HepG2 (cell line): ENCODE data around the gene ZFAND2B. TPM values are rescaled to one million over a fixed set of nuclear protein-coding genes. Genes with fewer than 3 reads are reported as not detected.

ENCODE experiments used
- ATRX ChIP-seq: sonication (generic); formaldehyde crosslinking; IDR thresholded peaks from 2 replicates; pipeline ENCODE4 v1.4.0; 2020; ENCODE audit warnings: missing genetic modification reagents, borderline replicate concordance
- CC2D1A ChIP-seq: sonication (generic); formaldehyde crosslinking; IDR thresholded peaks from 2 replicates; pipeline ENCODE4 v1.8.1; 2023; ENCODE audit warnings: mild to moderate bottlenecking, missing genetic modification reagents
- CCAR2 ChIP-seq: fragments of 200-400 bp; formaldehyde crosslinking; optimal IDR thresholded peaks from 2 replicates; pipeline ENCODE3; 2018; ENCODE audit warnings: low read depth, mild to moderate bottlenecking, low read length, moderate library complexity
- FOXP1 ChIP-seq, 2 experiments: fragments of 450-650 bp in 1 of 2; IDR thresholded peaks; 2 replicates each; pipeline ENCODE4 v1.6.1; 2017 to 2018; ENCODE audit warnings: antibody characterized with exemption in 1 of 2
- GRHL1 ChIP-seq: sonication (generic); formaldehyde crosslinking; conservative IDR thresholded peaks from 2 replicates; pipeline ENCODE4 v1.8.0; 2022; ENCODE audit warnings: missing genetic modification reagents
- HBP1 ChIP-seq: IDR thresholded peaks from 2 replicates; pipeline ENCODE4 v1.6.1; 2016; ENCODE audit warnings: low read depth, control low read depth
- HOXA3 ChIP-seq: sonication (generic); formaldehyde crosslinking; IDR thresholded peaks from 2 replicates; pipeline ENCODE4 v1.5.0; 2020; ENCODE audit warnings: missing genetic modification reagents
- IKZF1 ChIP-seq: fragments of 450-650 bp; IDR thresholded peaks from 2 replicates; pipeline ENCODE4 v1.7.1; 2016
- JUND ChIP-seq: sonication (generic); formaldehyde crosslinking; IDR thresholded peaks from 2 replicates; pipeline ENCODE4 v1.8.0; 2022; ENCODE audit warnings: mild to moderate bottlenecking, missing genetic modification reagents
- KLF11 ChIP-seq: IDR thresholded peaks from 2 replicates; pipeline ENCODE4 v1.6.1; 2016; ENCODE audit warnings: missing compliant biosample characterization
- KMT2A ChIP-seq: sonication (generic); formaldehyde crosslinking; IDR thresholded peaks from 2 replicates; pipeline ENCODE4 v1.4.0; 2020; ENCODE audit warnings: missing genetic modification reagents
- PCBP2 ChIP-seq: fragments of 200-400 bp; formaldehyde crosslinking; optimal IDR thresholded peaks from 2 replicates; pipeline ENCODE3; 2018; ENCODE audit warnings: low read length, low read depth; ENCODE audit not compliant: poor library complexity, severe bottlenecking
- POLR2AphosphoS5 ChIP-seq: IDR thresholded peaks from 2 replicates; pipeline ENCODE4 v1.6.1; 2012; ENCODE audit warnings: low read depth, low read length
- RXRB ChIP-seq: IDR thresholded peaks from 2 replicates; pipeline ENCODE4 v1.6.1; 2016; ENCODE audit warnings: borderline replicate concordance, missing genetic modification reagents, missing compliant biosample characterization
- SP5 ChIP-seq: IDR thresholded peaks from 2 replicates; pipeline ENCODE4 v1.6.1; 2016; ENCODE audit warnings: low read depth, borderline replicate concordance
- TBX2 ChIP-seq: sonication (generic); formaldehyde crosslinking; IDR thresholded peaks from 2 replicates; pipeline ENCODE4 v1.5.0; 2020; ENCODE audit warnings: missing genetic modification reagents, mild to moderate bottlenecking, borderline replicate concordance
- ZNF343 ChIP-seq: sonication (generic); formaldehyde crosslinking; IDR thresholded peaks from 2 replicates; pipeline ENCODE4 v1.4.0; 2020; ENCODE audit warnings: mild to moderate bottlenecking, missing genetic modification reagents
- ZNF430 ChIP-seq: sonication (generic); formaldehyde crosslinking; IDR thresholded peaks from 2 replicates; pipeline ENCODE4 v1.9.0; 2021; ENCODE audit warnings: mild to moderate bottlenecking, missing genetic modification reagents
- ZNF441 ChIP-seq: sonication (generic); formaldehyde crosslinking; IDR thresholded peaks from 2 replicates; pipeline ENCODE4 v1.7.0; 2021; ENCODE audit warnings: missing genetic modification reagents, borderline replicate concordance
- ZNF713 ChIP-seq: sonication (generic); formaldehyde crosslinking; IDR thresholded peaks from 2 replicates; pipeline ENCODE4 v1.4.0; 2020; ENCODE audit warnings: mild to moderate bottlenecking, missing genetic modification reagents
- ZNF878 ChIP-seq: sonication (generic); formaldehyde crosslinking; IDR thresholded peaks from 2 replicates; pipeline ENCODE4 v1.8.1; 2023; ENCODE audit warnings: mild to moderate bottlenecking, missing genetic modification reagents, moderate library complexity
- polyA plus RNA-seq, 8 experiments: library from polyadenylated mRNA; depleted of rRNA in 3 of 8; stranded (reverse) in 7 of 8; unstranded in 1 of 8; fragments of >200 nt; fragmentation: Illumina TruSeq in 4 of 8; extraction: Trizol in 4 of 8; gene quantifications; 2 replicates each; pipeline versions ENCODE4 v1.2.1 to v1.2.3, GENCODE V29; 2011 to 2016; ENCODE audit warnings: low read depth in 4 of 8, missing spikeins in 1 of 8, mixed read lengths in 1 of 8; ENCODE audit not compliant: insufficient read depth in 1 of 8
- total RNA-seq, 5 experiments: library from RNA; depleted of rRNA; stranded (reverse); fragments of >200 nt; fragmentation: Illumina TruSeq; extraction: Trizol; gene quantifications; 2 replicates each; pipeline ENCODE4 v1.2.3, GENCODE V29; 2016; ENCODE audit warnings: low read depth in 1 of 5
- TF ChIP-seq, protein P1 (sequence below): sonication (generic); formaldehyde crosslinking; IDR thresholded peaks from 2 replicates; pipeline ENCODE4 v1.9.0; 2021; ENCODE audit warnings: missing genetic modification reagents, mild to moderate bottlenecking, borderline replicate concordance
- TF ChIP-seq, protein P2 (sequence below): sonication (generic); formaldehyde crosslinking; IDR thresholded peaks from 2 replicates; pipeline ENCODE4 v1.5.0; 2020; ENCODE audit warnings: mild to moderate bottlenecking, missing genetic modification reagents, borderline replicate concordance

Gene ZFAND2B
- total and polyA plus RNA-seq, 2 of the 13 experiments (the other 11 are each of a cell fraction or from before 2014, with no cell fraction given): 53.3 to 115 TPM

DNA sequence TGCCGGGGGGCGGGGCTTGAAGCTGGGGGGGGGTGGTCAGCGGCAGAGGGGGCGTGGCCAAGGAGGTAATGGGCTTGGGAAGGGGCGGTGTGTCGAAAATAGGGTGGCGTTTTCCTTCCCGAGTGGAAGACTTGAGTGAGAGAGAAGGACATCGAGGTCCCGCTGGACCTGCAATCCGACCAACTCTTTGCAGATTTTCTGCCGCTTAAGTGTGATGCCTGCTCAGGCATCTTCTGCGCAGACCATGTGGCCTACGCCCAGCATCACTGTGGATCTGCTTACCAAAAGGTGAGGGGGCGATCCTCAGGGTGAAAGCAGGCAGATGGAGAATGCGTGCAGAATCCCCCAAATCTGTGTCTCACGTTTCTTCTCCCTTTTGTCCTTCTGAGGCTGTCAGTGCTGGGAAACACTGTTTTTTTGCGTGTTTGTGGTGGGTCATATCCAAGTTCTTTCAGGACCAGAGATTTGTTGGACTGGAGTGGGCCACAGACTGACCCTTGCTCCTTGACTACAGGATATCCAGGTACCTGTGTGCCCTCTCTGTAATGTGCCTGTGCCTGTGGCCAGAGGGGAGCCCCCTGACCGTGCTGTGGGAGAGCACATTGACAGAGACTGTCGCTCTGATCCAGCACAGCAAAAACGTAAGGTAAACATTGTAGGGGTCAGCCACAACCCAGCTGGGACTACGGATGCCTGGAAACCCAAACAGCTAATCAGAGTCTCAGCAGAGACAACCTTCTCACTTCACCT is 727 bp downstream of the ZFAND2B start (continued):
- TF ChIP-seq, protein P1, sequence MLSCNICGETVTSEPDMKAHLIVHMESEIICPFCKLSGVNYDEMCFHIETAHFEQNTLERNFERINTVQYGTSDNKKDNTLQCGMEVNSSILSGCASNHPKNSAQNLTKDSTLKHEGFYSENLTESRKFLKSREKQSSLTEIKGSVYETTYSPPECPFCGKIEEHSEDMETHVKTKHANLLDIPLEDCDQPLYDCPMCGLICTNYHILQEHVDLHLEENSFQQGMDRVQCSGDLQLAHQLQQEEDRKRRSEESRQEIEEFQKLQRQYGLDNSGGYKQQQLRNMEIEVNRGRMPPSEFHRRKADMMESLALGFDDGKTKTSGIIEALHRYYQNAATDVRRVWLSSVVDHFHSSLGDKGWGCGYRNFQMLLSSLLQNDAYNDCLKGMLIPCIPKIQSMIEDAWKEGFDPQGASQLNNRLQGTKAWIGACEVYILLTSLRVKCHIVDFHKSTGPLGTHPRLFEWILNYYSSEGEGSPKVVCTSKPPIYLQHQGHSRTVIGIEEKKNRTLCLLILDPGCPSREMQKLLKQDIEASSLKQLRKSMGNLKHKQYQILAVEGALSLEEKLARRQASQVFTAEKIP: no peak
- TF ChIP-seq TBX2 (CRISPR knock-in tag) (peak; percentile 4; the same call in 1 of the 2 replicates), RXRB (CRISPR knock-in tag) (no peak; the same call in 1 of the 2 replicates), IKZF1 (no peak), HOXA3 (CRISPR knock-in tag) (no peak; the same call in 1 of the 2 replicates), ZNF441 (CRISPR knock-in tag) (no peak), PCBP2 (no peak), ZNF430 (CRISPR knock-in tag) (no peak), HBP1 (CRISPR knock-in tag) (no peak; the same call in 1 of the 2 replicates), KMT2A (CRISPR knock-in tag) (no peak), ZNF713 (CRISPR knock-in tag) (no peak), SP5 (CRISPR knock-in tag) (0 out of 2 replicates have a peak, but pooled peaks have one; percentile 4), GRHL1 (CRISPR knock-in tag) (no peak), KLF11 (peak; percentile 65; the same call in 1 of the 2 replicates), CC2D1A (CRISPR knock-in tag) (no peak), ZNF878 (CRISPR knock-in tag) (no peak), FOXP1 (IDR thresholded peaks at IDR 0.05) (no peak), FOXP1 (CRISPR knock-in tag; IDR thresholded peaks at IDR 0.05) (no peak), ZNF343 (peak; percentile 15; the same call in 1 of the 2 replicates), JUND (no peak), ATRX (CRISPR knock-in tag) (no peak), POLR2AphosphoS5 (peak; percentile 35), CCAR2 (no peak)
- TF ChIP-seq, protein P2, sequence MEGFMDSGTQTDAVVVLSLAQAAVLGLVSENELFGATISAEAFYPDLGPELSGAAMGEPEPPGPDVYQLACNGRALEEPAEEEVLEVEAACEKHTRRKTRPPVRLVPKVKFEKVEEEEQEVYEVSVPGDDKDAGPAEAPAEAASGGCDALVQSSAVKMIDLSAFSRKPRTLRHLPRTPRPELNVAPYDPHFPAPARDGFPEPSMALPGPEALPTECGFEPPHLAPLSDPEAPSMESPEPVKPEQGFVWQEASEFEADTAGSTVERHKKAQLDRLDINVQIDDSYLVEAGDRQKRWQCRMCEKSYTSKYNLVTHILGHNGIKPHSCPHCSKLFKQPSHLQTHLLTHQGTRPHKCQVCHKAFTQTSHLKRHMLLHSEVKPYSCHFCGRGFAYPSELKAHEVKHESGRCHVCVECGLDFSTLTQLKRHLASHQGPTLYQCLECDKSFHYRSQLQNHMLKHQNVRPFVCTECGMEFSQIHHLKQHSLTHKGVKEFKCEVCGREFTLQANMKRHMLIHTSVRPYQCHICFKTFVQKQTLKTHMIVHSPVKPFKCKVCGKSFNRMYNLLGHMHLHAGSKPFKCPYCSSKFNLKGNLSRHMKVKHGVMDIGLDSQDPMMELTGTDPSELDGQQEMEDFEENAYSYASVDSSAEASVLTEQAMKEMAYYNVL: no peak; the same call in 1 of the 2 replicates
